HG03432 (cell line): ENCODE results near the gene POLDIP3.

Experiments used
- ATAC-seq: cut with Tn5 transposase; IDR thresholded peaks from one replicate; pipeline ENCODE4 v1.9.1; 2021; ENCODE audit warnings: mild to moderate bottlenecking, moderate library complexity; ENCODE audit not compliant: unreplicated experiment

POLDIP3 gene

DNA sequence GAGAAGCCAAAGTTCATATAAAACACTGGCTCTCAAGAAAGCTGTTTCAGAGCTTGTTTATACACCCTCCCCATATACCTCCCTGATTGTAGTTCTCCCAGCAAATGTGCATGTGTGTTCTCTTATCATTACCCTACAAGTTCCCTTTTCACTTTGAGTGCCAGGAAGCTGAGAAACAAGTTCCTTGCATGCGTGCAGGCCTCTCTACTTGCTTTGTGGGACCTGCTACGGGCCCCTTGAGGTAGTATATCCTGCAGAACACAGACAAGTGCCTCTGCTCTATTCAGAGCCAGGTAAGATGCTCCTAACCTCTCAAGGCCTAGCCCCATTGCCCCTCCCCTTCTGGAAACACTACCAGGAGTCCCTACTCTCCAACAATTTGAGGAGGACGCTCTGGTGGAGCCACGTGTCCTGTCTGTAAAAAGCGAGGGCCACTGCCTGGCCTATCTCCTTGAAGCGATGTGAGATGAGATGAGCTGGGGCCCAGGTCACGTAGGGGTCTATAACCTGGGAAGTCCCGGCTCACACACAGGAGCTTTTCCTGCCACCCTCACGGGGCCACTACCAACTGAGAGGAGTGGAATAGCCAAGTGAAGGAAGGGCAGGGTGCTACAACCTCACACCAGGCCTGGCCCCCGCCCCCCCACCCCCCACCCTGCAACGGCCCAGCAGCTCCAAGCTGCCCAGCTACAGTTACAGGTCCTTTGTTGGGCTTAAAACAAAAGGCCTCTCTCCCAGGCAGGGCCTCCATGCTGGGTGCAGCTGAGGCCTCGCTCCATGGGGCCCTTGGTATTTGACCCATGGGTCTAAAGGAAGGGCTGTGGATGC lies 28.3 kb upstream of the POLDIP3 start:
- no peak for ATAC-seq

DNA sequence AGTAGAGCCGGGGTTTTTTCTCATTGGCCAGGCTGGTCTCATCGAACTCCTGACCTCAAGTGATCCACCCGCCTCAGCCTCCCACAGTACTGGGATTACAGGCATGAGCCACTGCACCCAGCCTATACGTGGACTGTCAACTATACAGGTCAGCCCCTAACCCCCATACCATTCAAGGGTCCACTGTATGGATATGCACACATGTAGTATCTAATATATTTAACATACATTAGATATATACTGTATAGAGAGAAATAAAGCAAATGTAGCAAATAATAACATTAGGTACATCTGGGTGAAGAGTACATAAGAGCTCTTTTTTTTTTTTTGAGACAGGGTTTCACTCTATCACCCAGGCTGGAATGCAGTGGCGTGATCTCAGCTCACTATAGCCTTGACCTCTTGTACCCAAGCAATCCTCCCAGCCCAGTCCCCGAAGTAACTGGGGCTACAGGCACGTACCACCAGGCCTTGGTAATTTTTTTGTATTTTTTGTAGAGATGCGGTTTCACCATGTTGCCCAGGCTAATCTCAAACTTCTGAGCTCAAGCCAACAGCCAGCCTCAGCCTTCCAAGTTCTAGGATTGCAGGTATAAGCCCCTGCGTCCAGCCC lies 27.2 kb upstream of the POLDIP3 start:
- no peak for ATAC-seq

- ATAC-seq, result no peak
These were observed 25.0 kb upstream of the POLDIP3 start for GRCh38 chr22:42639541-42640241.

DNA sequence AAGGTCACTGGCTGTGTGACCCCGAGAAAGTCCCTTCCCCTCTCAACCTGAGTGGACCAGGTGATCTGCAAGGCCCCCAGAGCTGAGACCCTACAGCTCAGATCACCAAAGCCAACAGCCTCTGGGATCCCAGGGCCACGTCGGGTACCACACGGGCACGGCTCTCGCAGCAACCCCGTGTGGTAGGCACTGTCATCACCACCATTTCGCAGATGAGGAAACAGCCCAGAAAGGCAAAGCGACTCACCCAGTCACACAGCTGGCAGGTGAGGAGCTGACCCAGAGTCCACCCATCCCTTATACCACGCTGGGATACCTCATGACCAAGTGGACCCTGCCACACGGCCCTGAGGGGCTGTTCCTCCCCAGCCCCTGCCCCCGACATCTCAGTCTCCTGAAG lies 22.9 kb upstream of the POLDIP3 start:
- no peak for ATAC-seq

GRCh38 chr22:42636506-42636905 lies 21.8 kb upstream of the POLDIP3 start:
- ATAC-seq, result no peak

GRCh38 chr22:42635531-42635930 lies 20.8 kb upstream of the POLDIP3 start:
- ATAC-seq, result no peak

DNA sequence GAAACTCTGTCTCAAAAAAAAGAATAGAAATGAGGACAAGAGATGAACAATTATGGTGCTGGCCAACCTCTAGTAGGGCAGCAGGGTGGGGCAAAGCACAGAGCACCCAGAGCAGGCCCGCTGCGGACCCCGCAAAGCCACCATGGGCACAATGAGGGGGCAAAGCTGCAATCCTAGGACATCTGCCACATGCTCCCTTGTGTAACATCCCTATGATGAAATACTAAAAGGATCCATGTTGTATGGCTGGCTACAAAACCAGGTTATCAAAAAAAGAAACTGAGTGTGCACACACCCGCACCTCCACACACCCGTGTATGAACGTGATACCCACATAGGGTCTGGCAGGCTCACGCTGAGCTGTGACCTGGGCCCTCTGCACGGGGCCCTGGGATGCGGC lies 18.3 kb upstream of the POLDIP3 start:
- no peak for ATAC-seq

DNA sequence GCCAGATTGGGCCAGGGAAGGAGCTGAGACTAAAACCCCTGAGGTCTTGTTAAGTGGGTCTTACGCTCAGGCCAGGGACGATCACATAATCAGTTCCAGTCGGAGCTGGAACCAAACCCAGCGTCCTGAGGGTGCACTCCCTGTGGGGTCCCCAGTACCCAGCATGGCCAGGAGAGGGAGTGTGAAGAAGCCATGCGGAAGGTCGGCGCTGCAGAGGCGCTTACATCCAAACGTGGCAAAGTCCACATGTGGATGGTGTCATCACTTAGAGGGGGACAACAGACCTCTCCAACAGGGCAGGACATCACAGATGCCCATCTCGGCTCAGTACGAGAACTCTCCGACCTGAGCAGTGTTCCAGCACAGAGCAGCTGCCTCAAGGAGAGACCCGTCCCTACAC lies 17.4 kb upstream of the POLDIP3 start:
- ATAC-seq, result no peak

GRCh38 chr22:42630901-42631602 lies 16.4 kb upstream of the POLDIP3 start:
- no peak for ATAC-seq

DNA sequence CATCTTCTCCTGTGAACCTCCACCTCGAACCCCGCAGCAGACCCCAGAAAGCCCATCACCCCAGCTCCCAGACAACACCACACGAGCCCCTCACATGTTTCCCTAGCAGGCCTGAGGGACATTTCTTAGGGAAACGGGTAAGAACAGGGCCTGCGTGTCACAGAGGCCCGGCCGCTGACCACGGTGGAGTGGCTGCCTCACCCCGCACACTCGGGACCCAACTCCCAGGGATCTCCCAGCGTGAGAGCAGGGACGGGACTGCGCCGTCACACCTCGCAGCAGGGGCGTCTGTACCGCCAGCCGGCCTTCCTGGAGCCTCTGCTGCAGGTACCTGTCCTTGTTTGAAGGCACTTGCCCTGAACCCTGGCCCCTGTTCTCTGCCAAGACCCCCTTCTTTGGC lies 15.5 kb upstream of the POLDIP3 start:
- ATAC-seq, result no peak

- no peak for ATAC-seq
These were observed 13.3 kb upstream of the POLDIP3 start for GRCh38 chr22:42627981-42628380.

GRCh38 chr22:42626951-42627625 lies 12.4 kb upstream of the POLDIP3 start:
- no peak for ATAC-seq

DNA sequence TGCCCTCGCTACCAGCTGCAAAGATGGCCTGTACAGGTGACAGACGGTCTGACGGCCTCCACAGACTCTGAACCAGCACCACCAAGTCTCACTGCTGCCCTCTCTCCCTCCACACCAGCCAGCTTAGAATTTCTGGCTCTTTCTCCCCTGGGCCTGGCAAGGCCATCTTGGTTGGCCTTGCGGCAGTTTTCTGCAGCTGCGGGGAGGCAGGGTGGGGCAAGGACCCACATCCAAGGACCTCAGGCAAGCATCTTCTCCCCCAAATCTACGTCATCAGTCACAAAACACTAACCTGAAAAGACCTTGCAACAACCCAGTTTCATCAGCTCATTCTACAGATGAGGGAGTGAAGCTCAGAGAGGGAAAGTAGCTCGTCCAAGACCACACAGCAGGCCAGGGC lies 11.7 kb upstream of the POLDIP3 start:
- ATAC-seq, result no peak

GRCh38 chr22:42625416-42625815 lies 10.7 kb upstream of the POLDIP3 start:
- ATAC-seq, result no peak

DNA sequence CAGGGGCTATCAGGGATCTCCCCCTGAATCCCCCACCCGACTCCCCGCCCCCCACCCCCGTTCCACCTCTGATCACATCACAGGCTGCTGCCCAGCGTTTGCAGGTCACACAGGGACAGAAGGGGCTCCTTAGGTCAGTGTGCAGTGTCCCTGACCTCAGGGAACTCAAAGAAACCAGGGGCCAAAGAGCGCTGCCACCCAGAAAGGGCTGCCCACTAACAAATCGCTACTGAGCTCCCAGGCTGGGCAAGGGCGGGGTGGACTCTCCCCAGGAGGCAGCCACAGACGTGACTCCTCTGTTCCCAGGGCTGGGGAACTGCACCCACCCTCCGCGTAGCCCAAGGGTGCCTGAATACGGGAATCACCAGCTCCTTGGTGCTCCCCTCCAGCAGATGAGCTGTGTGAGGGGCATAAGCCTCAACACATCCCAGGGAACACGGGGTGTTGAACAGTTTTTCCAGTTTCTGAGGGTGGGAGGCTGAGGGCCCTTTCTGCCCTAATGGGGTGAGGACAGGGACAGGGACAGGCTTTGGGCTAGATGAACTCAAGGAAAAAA lies 9.9 kb upstream of the POLDIP3 start:
- no peak for ATAC-seq

- ATAC-seq, result no peak
These were observed 9.2 kb upstream of the POLDIP3 start for GRCh38 chr22:42623756-42624441.

DNA sequence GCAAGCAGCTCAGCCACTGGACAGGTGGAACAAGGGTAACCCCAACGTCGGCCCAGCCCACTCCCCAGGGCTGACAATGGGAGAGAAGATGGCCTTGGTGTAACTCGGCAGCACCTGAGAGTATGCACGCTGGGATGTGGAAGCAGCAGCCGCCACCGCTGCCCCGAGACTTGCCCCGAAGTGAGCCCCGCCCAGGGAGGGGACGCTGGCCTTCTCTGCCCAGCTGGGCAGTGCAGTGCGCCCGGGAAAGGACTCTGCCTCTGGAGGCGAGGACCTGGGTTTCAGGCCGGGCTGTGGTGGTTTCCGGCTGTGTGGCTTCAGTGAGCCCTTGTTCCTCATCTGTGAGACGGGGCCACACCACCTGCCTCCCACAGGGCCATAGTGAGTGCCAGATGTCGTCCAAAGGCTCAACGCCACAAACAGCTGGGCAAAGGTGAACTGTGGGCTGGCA lies 8.6 kb upstream of the POLDIP3 start:
- ATAC-seq, result no peak

GRCh38 chr22:42622061-42622710 lies 7.5 kb upstream of the POLDIP3 start:
- no peak for ATAC-seq

DNA sequence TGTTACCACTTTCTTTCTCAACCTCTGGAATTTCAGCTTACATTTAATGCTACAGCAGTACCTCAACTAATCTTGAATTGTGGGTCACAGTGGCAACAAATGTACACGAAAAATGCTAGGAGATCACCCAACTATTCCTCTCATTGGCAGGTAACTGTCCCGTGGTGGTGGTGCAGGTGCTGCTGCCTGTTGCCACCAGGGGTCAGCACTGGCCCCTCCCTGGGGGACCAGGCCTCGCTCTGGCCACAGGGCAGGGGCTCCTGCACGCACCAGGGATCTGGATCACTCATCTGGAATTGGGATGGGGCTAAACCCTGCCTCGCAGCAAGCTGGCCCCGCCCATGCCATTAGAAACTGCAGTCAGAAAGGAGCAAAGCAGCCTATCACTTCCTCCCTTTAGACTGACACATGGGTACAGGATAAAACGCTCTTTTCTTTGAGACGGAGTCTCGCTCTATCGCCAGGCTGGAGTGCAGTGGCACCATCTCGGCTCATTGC lies 6.9 kb upstream of the POLDIP3 start:
- no peak for ATAC-seq
